ENCODE measurements around the gene TMEM207.
"Not testable (repeated sequence)": the region's sequence is repeated elsewhere in the genome, so short reads cannot be mapped to it uniquely, and the experiment has no call there.

Gene TMEM207

DNA sequence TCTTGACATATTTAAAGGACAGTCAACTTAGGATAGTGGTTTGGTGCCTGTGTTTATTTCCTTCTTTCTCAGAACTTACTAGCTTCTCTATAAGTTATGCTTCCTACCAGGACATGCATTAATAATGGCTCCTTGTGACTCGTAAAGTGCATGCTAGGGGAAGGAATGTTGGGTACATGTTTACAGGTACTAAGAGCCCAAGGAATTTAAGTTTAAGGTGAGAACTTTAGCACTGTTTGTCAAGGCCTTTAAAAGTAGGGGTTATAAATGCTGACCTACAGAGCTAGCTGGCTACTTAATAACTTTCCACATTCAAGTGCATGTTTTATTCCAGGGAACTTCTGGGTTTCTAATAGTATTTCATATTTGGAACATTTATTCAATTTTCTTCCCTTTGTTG is at the start of gene TMEM207:
Gene TMEM207 (minus strand): TSS at position 101 of the 400 bp plus-strand sequence. CDS start 92 bp downstream, at position 9.
- no peak for DNase-seq

DNA sequence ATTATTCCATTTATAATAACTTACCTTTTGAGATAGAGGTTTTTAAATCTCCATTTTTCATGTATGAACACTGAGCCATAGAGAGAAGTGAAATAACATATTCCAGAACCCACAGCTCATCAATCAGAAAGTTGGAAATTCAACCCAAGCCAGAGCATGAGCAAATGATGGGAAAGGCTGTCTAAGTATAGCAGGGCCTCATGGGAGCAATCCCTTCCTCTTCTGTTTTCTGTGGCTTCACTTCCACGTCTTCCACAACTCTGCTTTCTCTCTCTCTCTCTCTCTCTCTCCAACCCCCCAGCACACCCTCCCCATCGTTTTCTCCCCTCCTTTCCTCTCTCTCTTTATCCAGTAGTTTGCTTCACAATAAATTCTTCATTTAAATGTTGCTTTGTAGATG is 49.4 kb upstream of the TMEM207 start:
- no peak for DNase-seq

DNA sequence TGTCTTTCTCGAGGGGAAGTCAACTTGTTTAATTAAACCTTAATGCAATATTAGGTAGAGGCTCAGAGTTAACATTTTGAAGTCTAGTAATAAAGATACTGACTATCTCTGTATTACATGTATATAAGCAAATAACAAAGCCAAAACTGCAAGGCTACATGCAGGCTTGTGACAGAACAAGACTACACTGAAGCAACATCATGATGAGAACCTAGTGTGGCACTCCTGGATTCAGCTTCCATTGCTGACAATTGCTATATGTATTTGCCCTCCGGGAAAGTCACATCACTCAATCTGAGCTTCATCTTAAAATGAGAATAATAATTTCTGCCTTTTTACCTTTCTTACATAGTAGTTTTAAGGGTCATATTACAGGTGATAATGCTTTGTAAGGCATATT is 48.6 kb upstream of the TMEM207 start:
- DNase-seq, result no peak

DNA sequence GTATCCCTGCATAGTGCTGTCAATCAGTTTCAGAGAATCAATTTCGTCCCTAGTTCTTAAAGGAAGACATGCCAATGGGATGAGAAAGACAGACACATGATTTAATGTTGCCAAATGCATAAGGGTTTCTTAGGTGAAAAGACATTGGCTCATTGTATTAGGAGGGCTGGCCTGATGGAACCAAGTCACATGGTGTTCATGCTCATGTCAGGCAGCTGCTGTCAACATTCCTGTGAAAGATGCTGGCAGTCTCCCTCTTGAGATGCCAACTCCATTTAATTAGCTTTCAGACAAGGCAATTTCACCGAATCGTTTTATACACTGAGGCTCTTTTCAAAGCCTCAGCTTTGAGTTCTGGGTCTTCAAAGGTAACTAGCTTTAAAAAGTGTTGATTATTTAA is 48.1 kb upstream of the TMEM207 start:
- no peak for DNase-seq

DNA sequence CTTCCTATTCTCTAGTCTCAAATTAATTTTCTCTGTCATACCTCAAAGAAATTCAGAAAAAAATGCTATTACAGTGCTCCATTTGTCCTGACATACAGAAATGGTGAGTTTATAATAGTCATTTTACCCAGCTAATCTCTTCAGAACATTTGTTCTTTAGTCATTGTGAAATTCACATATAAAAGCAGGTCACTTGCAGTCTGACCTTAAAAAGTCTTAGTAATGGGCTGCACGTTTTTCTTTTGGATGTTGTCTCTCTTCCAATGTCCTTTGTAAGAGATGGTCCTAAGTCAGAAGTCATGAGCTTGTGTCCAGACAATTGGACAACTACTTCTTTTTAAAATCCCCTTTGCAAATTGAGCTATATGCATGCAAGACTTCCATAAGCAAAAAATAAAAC is 47.2 kb upstream of the TMEM207 start:
- no peak for DNase-seq

DNA sequence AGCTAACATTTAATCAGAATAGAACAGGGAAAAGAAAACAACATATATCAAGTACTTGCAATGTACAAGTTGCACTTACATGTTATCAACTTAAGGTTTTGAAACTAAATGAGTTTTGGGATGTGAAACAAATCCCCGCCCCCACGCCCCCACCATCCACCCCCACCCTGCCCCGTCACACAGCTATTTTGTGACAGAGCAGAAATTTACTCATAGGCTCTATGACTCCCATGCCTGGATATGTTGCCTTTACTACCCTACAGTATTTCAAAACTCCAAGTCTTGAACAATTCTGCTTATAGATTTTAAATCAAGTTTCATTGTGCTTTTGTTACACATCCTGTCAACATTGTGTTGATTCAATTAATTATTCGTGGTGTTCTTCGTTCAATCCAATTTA is 46.1 kb upstream of the TMEM207 start:
- DNase-seq, result no peak

DNA sequence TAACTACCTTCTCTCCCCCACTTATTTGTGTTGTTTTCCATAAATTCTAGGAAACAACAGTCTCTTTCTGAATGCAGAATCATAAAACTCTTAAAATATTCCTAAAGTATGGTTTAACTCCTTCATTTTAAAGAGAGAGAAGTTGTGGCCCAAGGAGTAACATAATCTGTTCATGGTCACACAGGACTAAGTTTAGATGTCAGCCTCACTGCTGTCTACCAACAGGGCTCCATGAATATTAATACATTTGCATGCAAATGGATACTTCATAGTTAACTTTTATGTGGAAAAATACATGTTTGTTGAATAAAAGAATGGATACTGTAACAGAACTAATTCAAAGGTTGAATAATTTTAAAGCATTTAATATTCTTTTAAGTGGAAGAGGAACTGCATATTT is 45.7 kb upstream of the TMEM207 start:
- no peak for DNase-seq

DNA sequence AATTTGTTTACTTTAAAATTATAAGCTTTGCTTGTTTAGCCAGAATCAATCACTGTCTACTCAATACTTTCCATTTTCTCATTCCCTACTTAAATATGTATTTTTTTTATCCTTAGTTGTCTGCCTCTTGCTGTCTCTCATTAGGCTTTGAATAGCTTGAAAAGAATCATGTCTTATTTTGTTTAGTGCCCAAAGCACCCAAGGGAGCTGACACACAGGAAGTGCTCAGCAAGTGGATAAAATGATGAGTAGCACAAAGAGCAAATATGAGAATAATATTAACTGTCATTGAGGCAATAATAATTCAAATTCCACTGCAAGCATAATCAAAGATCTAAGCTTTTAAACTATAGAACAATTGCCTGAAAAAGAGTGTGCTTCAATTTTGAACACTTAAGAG is 45.2 kb upstream of the TMEM207 start:
- no peak for DNase-seq

DNA sequence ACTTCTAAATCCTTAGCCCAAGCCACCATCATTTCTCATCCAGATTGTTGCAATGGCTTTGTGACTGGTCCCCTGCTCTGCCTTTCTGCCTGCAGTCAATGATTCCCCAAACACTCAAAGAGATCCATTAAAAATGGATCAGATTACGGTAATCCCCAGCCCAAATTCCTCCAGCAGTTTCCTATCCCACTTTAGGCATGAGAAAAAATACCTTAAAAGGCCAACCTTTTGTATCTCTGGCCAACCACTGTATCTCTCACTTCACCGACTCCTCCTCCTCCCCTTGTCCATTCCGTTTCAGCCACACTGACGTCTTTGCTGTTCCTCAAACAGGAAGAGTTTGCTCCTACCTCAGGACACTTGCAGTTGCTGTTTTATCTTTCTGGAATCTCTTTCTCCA is 43.3 kb upstream of the TMEM207 start:
- DNase-seq, result no peak

DNA sequence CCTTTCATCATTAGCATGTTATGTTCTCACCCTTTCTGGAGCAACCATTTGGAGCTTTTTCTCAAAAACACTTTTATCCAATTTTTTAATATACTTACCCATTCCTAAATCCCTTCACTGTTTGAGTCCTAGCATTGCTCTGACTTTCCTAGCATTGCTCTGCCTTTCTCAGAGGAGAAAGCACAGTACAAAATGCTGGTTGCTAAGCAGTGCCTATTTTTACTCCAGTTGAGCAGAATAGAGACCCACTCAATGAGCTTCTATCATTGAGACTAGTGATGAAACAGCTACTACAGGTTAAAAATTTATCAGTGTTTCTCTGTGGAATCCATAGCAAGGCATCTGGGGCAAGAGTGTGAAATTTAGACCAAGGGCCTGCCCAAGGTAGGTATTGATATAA is 42.4 kb upstream of the TMEM207 start:
- DNase-seq, result no peak

DNA sequence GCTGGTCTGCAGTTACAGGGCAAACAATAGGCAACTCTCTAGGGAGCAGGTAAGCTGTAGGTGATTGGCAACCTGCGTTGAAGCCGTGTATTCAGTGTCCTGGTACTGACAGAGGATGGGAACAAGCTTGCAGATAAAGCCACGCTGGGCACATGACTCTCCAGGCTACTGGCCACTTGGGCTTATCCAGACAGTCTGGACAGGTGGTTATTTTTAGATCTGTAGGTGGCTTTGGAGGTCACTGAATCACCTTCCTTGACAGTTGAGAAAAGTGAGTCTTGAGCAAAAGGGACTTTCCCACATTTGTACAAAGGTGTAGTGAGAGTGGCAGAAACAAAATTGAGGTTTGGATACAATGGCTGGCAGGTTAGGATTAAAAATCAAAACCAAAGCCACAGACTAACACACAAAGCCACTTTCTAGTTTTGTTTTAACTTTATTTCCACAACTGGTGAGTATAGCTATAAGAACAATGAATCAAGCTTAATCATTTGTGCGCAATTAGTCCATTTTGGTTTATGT is 41.9 kb upstream of the TMEM207 start:
- DNase-seq, result no peak

DNA sequence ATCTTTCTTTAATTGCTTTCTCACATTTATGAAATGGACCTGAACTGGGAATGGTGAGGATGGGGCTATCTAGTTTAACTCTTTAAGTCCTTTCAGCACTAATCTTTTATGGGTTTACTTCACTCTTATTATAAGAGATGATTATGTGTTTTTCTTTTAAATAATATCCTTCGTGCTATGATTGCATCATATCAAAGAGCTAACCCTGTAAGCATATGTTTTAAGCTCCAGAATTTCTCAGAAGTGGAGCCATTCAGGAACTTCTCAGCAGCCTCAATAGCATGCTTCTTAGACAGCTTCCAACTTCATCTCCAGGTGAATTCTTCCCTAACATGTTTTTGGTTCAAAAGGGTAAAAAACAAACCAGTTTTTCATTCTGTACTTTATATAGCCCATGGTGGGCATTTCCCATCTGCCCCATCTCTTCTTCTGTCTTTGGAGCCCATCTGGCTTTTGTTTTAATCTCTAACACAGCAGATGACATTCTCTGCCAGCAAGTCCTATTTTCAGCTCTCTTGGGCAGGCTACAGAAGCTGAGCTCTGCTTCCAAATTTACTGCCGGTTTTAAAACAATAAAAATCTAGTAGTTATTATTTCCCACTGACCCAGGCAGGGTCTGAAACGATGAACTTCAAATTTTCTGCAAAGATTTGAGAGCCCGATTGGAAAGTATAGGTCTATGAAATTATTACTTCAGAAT is 37.4 kb upstream of the TMEM207 start:
- DNase-seq, result no peak

DNA sequence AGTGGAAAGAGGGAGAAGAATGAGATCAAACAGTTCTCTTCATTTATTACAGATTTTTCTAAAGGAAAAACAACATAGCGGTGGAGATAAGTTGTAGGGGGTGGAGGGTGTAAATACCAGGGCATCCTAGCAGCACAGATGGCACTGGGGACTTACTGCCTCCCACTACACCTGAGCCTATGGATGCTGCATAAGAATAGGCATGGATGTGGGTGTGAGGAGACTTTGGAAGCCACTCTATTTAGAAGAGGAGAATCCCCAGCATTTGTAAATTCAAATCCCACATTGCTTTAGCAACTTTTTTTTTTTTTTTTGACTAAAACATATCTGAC is 36.8 kb upstream of the TMEM207 start:
- DNase-seq, result no peak

DNA sequence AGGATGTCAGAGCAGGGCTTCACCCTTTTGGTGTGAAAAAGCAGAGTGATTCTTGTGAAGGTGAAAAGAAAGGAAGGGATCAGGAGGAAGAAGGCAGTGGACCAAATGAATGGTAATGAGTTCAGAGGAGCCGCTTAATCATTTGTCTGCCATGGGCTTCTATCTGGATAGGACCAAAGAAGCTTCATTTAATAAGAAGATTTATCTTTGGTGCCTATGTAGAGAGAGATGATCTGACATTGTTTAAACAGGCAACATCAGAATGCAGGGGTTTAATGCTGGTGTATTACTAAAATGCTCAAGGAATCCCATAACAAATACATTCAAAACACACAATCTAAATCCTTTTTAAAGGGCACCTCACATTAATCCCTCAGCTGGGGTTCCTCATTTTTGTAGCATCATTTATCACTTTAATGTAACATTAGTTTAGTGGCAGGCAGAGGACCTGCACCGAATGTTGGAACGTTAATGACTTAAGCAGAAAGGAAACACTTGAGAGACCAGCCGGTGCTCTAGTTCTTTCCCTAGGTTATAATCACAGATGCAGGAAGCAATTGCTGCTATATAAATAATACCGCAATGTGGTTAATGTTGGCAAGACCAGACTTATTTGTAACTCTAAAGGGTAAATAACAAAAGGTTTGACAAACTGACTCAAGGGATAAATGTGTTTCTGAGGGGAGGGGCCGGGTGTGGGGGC is 36.3 kb upstream of the TMEM207 start:
- DNase-seq, result no peak

DNA sequence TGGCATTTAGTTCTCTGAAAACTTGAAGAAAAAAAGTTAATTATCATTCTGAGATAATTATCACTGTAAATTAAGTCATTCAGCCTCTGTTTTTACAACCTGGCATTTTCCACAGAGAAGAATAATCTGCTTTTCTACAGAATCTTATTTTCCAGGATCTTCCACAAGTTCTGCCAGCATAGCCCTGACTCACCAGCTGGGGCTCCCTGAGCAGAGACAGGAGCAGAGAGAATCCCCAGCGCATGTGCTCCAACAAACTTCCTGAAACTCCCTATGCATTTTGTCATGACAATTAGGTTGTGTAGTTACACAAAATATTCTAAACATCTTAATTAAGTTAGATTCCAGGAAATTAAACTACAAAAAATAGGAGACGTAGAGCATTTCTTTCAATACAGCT is 32.1 kb upstream of the TMEM207 start:
- no peak for DNase-seq

DNA sequence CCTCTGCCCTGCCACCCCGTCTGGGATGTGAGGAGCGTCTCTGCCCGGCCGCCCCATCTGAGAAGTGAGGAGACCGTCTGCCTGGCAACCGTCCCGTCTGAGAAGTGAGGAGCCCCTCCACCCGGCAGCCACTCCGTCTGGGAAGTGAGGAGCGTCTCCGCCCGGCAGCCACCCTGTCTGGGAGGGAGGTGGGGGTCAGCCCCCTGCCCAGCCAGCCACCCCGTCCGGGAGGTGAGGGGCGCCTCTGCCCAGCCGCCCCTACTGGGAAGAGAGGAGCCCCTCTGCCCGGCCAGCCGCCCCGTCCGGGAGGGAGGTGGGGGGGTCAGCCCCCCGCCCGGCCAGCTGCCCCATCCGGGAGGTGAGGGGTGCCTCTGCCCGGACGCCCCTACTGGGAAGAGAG is 23.6 kb upstream of the TMEM207 start:
- not testable (repeated sequence) for DNase-seq

DNA sequence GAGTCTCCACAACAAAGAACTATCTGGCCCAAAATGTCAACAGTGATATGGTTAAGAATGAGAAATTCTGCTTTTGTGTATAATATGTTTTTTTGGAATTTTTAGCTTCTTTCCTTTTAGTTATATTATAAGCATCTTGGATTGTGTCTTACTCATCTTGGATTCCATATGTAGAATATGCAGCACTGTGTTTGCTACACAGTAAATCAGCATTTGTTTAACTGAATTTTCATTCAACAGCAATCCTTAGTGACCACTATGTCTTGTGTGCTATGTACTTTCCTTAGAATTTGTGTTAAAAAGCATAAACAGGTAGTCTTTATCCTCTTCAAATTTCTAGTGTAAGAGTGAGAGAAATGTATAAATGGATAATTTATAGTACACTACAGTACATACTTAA is 18.2 kb upstream of the TMEM207 start:
- no peak for DNase-seq

DNA sequence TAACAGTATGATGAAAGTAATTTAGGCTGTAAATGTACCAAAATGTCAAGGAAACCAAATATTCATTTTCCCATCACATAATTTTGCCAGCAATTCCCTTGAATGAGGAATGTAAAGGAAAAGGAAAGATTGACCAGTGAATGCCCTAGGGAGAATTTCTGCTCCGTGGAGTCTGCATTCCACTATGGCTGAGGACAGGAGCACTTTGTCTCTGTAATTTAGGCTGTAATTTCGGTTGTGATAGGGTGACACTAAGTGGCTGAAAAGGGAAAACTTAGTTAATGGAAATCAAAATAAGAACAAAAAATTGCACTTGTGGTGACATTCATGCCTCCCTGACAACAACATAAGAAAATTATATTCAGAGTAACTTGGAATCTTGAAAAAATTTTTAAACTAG is 8.3 kb upstream of the TMEM207 start:
- no peak for DNase-seq

DNA sequence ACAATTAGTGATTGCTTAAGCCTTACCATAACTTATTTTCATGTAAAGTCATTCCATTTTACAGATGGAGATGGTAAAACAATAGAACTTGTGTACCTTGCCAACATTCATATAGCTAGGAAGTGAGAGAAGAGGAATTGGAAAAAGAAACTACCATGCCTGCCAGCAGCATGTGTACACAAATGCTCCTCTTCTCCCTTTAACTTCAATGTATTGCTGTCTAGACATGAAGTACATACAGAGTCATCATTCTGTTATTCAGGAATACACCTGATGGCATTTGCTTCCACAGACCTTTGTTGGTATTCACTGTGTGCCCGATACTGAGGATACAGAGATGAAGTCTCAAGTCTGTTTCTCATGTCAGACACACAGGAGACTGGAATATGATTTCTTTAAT is 7.1 kb upstream of the TMEM207 start:
- no peak for DNase-seq

DNA sequence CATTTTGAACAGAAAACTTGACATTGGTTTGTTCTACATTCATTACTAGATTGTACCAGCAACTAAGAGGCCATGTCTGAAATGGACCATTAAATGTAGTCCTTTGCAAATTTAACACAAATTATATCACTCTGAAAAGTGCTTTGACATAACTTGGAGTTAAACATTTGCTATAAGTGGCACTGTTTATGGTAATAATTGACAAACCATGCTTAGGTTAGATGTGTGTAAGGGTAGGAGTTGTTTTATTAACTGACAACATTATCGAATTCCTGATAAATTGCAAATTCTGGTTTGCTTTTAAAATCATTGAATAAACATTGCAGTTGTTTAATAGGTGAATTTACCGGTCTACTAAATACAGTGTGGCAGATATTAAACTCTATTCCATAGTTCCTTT is 6.1 kb upstream of the TMEM207 start:
- DNase-seq, result no peak

DNA sequence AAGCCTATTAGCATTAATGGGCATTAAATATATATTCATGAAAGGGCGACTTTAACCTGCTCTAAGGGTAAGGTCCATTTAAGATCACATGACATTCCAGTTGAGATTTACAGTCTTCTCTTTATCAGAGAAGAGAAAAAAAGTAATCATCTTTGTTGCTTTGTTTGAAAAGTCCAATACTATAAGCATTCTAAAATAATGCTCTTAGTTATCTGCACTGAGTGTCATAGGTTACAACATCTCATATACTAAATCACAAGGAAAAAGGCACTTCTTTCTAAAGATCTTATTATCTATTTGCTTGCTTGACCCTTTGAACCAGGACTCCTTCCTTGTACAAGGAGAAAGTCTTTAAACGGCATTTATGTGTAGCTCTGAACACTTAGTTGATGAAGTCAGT is 1.4 kb downstream of the TMEM207 start:
- no peak for DNase-seq

DNA sequence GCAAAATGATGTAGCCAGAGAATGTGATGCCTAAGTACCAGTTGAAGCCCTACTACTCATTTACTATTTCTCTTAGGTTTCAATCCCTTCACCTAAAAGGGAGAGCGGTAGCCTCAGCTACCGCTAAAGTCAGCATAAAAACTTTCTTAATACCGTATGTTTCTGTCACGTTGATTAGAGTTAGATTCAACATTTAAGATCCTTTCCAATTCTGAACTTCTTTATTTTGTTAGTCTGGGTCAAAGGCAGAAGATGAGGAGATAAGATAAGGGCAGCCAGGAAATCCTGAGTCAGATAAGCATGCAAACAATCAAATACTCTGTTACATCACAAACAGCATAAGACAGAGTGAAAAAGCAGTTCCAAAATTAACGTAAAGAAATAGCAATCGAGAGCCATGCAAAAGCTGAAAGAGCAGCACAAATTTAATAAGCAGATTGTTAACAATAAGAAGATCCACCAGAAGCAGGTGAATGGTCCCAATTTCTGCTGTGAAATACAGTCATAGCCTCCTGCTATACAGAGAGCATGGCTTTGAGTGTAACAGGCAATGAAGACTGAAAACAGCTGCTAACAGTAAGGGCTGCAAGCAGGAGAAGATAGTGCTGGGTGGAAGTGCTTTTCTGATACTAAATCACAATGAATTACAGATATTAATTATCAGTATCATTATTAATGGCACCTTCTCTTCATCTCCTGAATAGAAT is 3.0 kb downstream of the TMEM207 start:
- DNase-seq, result no peak

DNA sequence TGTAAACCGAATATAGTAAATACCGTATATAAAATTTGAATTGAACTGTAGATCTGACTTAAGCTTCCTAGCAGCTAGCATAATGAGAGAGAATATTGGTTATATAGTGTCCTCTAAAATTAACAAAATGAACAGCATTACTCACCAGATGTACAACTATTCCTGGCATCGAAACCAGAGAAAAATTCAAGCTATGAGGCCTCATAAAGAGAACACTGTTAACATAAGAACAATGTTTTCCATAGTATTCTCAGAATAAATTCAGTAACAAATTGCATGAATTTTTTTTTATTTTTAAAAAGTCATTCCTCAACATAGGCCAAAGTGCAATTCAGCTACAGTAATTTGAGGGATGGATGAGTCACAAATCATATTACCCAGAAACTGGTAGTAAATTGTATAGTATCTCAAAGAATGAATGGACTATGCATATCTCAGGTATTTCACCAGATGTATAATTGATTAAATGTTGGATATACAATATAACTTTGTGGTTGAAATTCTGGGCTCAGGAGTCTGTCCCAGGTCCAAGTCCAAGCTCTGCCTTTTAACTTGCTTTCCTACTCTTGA is 5.0 kb downstream of the TMEM207 start:
- no peak for DNase-seq

DNA sequence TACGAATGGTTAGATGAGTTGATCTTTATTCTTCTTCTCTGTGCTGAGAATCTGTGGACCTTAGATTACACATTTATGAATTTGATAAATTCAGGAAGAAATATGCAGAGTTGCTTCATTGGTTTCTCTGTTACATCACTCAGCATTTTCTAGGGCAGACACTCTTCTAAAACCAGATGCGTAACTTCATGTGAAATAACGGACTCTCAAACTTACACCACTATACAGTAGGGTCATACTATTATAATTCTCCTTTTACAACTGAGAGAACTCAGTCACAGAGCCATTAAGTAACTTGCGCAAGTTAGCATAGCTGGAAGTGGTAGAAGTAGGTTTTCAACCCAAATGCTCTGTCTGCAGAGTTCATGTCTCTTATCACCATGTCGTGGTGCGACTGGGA is 5.7 kb downstream of the TMEM207 start:
- DNase-seq, result no peak
